ENCODE data around the gene SLC5A1.
"Not testable (repeated sequence)": the region's sequence is repeated elsewhere in the genome, so short reads cannot be mapped to it uniquely, and the experiment has no call there.

Gene SLC5A1

DNA sequence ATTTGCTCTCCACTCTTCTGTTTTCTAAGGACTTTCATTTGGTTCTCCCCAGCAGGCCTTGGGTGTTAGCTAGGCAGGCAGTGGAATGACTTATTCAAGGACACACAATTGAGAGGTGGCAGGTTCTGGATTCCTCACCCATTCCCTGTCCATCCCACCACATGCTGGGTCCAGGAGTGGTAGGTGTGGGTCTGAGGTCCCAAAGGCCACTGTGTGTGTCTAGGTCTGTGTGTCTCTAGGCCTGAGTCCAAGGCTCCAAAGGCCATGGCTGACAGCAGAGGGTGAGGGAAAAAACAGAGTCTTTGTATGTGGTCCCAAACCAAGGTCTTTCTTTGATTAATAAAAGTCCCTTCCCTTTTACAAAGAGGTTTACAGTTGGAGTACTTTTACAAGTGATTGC lies 40.8 kb downstream of the SLC5A1 start:
- DNase-seq (ENCODE audit: low read depth in 2 of 2) = no peak

DNA sequence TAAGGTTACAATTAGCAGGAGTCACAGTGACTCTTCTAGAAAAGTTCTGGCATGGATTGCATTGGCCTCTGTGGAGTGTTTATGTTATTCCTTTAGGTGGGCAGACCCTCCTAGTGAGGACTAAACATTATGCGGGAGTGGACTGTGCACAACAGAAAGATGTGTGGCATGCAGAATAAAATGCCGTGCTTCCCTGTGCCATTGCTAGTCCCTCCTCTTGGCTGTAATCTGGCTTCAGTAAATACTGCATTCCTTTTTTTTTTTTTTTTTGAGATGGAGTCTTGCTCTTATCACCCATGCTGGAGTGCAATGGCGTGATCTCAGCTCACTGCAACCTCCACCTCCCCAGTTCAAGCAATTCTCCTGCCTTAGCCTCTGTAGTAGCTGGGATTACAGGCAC lies 45.0 kb downstream of the SLC5A1 start:
- no peak for DNase-seq (ENCODE audit: low read depth in 2 of 2)

DNA sequence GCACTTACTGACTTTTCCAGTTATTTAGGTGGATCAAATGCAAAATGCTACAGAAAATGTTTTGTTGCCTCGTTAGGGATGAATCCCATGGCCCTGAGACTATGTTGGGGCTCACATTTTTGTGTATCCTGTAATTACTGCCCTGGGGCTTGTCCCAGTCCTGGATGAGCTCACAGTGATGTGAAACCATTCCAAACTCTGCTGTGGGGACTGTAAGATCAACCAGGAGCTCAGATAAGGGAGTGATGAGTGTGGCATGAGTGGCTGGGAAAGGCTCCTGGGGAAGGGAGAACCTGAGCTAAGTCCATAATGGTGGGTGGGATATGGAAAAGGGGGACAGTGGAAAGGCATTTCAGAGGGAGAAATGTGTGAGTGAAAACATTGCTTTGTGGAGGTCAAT lies 54.0 kb downstream of the SLC5A1 start:
- no peak for DNase-seq (ENCODE audit: low read depth in 2 of 2)

DNA sequence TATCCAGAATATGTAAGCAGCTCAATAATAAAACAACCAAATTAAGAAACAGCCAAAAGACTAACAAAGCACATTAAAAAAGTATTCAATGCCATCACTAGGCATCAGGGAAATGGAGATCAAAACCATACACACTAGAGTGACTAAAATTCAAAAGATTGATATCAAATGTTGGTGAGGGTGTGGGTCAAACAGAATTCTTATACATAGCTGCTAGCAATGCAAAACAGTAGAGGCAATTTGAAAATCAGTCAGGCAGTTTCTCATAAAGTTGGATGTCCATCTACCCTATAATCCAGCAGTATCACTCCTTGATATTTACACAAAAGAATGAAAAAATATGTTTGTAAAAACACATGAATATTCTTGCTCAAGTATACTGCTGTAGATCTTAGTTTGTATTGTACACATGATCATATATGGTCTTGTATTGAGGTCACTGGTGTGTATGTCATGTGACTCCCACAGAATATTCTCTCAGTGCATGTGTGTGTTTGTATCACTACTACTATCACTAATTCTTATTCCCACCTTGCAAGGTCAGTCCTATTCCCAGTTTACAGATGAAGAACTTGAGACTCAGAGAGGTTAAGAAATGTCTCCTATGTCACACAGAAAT lies 54.9 kb downstream of the SLC5A1 start:
- no peak for DNase-seq (ENCODE audit: low read depth in 2 of 2)

DNA sequence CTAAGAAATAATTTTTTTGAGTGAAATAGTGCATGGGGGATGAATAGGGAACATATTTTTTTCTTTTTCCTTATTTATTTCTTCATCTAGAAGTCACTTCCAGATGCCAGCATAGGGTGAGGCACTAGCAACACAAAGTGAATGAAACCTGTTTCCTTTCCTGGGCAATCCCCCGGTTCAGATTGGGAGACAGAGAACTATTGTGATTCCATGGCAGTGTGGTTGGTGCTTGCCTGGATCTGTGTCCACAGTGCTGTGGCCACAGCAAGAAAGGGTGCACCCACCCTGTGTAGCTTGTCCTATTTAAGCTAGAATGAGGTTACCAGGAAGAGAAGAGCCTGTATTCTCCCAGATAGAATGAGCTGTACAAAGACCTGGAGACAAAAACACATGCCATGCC lies 57.6 kb downstream of the SLC5A1 start:
- no peak for DNase-seq (ENCODE audit: low read depth in 2 of 2)

DNA sequence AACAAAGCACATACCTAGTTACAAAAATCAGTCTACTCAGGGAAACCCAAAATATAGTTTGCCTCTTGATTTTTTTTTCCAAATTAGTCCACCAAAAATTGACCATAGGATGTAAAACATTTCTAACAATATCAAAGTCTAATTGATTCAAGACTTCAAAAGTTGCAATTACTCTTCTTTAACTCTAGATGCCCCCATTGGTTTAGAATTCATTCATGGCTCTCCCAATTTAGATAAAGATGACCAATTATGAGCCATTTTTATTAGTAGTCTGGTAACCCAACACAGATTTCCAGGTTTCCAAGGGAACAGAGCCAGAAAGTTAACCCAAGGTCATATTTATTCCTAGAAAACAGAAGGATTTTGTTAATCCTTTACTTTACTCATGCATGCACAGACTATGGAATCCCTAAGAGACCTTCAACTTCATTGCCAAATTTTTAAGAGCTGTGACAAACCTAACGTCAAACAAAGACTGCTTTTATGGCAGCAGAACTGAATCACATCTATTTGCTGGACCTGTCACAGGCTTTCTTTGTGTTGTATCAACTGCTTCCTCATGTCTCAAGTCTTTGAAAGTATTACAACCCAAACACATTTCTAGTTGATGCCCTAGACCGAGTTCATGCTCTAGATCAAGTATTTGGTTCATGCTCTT lies 60.7 kb downstream of the SLC5A1 start:
- DNase-seq (ENCODE audit: low read depth in 2 of 2) = no peak

DNA sequence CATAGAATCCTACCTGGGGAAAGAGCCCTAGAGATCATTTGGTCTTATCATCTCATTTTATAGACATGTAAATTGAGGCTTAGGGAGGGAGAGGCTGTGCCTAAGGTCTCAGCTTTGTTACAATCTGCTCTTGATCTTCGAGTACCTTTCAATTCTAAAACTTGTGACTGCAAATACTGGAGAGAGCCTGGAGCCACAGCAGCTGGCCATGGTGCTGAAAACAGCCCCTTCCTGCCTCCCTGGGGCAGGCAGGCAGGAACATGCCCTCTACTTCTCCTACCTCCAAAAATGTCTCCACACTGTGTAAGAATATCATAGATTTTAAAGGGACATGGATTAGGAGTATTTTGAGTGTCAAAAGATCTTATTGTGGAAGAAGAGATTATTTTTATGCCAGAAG lies 63.9 kb downstream of the SLC5A1 start:
- no peak for DNase-seq (ENCODE audit: low read depth in 2 of 2)

DNA sequence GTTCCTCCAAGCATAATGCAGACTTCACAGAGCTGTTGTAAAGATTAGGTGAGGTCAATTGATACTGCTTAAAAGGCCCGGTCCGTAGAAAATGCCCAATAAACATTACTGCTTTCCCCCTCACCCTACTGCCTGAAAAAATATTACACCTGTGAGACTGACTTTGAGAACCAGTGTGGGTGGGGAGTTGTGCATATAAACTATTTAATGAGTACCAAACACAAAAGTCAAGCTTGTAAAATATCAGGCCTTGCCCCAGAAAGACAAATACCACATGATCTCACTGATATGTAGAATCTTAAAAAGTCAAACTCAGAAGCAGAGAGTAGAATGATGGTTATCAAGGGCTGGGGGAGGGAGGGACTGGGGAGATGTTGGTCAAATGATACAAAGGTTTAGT lies 69.3 kb downstream of the SLC5A1 start:
- no peak for DNase-seq (ENCODE audit: low read depth in 2 of 2)

DNA sequence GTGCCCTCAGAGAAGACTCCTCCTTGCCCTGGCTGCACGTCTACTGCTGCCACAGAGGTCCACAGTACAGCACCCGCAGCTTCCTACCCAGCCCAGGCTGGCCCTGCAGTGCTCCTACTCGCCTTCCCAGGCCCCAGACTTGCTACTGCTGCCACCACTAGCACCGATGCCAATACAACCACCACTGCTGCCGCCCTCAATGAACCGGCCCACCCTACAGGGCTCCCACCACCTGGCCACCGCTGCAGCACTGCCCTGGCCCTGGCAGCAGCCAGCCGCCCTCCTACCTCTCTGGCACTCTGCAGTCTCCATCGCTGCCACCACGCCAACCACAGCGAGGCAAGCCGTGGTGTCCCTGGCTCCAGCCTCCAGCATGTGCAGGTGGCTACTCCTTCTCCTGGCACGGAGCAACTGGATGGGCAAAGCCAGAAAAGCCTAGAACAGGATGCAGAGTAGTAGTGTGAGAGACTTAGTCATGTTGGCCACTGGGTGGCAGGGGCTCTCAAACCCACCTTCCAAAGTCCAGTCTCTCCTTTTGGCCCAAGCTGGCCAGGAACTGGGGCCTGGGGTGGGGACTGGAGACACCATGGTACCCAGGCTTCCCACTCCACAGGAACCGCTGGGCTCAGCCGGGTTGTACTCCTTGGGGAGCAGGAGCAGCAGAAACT lies 76.6 kb downstream of the SLC5A1 start:
- no peak for DNase-seq (ENCODE audit: low read depth in 2 of 2)

DNA sequence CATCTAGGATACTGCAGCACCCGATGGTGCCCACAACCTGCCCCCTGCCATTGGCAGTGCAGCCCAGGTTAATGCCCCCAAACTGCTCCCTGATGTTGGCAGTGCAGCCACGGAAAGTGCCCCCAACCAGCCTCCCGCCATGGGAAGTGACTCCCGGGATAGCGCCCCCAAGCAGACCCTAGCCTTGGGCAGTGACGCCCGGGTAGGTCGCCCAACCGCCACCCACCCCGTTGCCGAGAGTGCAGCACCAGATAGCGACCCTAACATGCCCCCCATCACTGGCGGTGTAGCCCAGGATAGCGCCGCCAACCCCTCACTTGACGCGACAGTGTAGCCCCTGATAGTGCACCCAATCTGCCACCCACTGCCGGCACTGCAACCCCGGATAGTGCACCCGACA lies 77.5 kb downstream of the SLC5A1 start:
- no peak for DNase-seq (ENCODE audit: low read depth in 2 of 2)

DNA sequence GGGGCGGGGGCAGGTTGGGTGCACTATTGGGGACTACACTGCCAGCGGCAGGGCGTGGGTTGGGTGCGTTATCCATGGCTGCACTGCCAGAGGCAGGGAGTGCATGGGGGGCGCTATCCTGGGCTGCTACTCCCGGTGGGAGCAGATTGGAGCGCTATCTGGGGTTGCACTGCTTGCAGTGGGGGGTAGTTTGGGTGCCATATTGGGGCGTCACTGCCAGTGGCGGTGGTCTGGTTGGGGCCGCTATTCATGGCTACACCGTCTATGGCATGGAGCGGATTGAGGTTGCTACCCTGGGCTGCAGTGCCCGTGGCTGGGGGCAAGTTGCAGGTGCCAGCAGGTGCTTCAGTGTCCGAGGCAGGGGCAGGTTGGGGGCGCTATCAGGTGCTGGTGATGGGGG lies 79.8 kb downstream of the SLC5A1 start:
- DNase-seq (ENCODE audit: low read depth in 2 of 2) = no peak

DNA sequence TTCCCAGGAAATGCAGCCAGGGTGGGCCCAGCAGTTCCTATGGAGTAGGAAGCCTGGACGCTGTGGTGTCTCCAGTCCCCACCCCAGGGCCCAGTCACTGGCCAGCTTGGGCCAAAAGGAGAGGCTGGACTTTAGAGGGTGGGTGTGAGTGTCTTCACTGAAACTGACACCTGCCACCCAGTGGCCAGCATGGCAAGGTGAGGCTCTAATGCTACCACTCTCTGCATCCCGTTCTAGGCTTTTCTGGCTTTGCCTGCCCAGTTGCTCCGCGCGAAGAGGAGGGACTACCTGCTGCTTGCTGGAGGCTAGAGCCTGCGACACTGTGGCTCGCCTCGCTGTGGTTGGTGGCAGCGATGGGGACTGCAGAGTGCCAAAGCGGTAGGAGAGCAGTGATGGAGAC lies 80.6 kb downstream of the SLC5A1 start:
- no peak for DNase-seq (ENCODE audit: low read depth in 2 of 2)

DNA sequence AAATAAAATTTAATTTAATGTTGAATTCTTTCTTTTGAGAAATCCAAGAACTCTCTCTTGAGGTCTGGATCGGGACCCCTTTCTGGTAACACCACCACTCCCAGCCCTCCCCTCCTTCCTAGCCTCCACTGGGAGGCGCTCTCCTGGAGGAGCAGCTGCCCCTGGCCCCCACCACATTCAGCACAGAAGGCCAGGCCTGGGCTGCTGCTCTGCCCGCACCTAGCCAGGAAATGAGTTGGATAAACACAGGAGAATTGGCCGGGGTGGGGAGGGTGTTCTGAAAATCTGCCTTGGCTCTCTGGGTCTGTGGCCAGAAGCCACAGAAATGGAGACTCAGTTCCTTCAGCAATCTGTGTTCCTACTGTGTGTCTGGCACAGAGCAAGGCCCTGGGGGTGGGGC lies 84.8 kb downstream of the SLC5A1 start:
- DNase-seq (ENCODE audit: low read depth in 2 of 2) = no peak

DNA sequence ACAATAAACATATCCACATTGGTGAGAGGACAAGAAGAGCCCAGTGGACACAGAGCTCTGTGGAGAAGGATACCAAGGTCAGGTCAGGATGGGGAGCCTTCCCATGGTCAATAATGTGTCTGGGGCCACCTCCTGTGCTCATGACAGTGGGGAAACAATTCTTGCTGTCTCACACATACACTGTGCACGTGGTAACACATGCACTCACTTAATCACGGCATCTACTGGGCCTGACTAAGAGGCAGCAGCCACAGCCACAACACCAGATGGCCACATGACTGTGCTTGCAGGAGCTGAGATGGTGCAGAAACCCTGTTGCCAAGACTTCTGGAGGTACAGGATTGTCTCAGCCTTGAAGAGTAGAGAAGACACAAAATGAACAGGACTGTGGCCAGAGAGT lies 87.4 kb downstream of the SLC5A1 start:
- no peak for DNase-seq (ENCODE audit: low read depth in 2 of 2)

DNA sequence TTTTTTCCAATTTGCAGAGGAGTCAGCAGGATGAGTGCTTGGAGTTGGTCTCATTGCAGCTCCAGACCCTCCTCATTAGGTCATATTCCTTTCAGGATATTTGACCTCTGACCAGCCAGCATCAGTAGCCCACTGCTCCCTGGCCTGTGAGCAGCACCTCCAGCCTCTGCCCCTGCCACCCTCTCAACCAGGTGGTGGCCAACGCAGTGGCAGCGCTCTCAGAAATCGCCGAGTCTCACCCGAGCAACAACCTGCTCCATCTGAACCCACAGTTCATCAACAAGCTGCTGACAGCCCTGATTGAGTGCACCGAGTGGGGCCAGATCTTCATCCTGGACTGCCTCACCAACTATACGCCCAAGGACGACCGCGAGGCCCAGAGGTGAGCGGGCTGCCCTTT lies 89.1 kb downstream of the SLC5A1 start:
- no peak for DNase-seq (ENCODE audit: low read depth in 2 of 2)

DNA sequence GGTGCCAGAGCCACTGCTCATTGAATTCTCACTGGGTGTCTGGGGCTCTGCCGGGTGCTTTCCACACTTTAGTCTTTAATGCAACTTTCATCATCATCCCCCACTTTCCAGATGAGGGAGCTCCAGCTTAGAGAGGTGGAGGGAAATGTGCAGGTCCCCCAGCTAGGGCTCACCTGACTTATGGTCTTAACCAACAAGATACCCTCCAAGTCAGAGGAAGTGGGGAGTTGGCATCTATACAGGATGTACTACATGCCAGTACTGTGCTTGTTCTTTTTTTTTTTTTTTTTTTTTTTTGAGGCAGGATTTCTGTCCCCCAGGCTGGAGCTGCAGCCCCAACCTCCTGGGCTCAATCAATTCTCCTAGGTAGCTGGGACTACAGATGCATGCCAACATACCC lies 89.7 kb downstream of the SLC5A1 start:
- no peak for DNase-seq (ENCODE audit: low read depth in 2 of 2)

DNA sequence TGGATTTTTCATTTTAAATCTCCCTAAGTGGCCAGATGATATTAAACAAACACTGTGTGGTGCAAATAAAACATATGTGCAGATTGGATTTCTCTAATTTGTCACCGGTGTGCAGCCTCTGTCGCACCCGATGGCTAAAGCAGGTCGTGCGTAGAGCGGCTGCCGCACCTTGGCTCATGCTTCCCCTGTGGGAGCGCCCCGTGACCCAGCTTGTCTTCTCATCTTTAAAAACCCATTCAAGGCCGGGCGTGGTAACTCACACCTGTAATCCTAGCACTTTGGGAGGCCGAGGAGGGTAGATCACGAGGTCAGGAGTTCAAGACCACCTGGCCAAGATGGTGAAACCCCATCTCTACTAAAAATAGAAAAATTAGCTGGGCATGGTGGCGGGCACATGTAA lies 91.7 kb downstream of the SLC5A1 start:
- not testable (repeated sequence) for DNase-seq (ENCODE audit: low read depth in 2 of 2)

DNA sequence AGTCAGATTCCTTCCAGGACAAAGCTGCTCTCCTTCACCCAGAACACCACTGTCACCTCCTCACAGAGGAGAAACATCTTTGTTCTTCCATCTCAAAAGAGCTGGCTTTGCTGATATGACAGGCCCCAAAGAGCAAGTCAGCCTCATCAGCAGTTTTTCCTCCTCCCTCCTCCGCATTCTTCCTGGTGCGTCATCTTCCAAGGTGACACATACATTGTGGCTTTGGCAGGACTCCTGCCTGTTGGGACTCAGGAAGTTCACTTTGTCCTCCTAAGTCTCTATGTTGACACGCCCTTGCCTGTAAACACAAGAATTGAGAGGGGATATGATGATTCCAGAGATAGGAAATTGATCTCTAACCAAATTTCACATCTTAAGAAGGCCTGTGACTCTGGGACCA lies 92.9 kb downstream of the SLC5A1 start:
- not testable (repeated sequence) for DNase-seq (ENCODE audit: low read depth in 2 of 2)

DNA sequence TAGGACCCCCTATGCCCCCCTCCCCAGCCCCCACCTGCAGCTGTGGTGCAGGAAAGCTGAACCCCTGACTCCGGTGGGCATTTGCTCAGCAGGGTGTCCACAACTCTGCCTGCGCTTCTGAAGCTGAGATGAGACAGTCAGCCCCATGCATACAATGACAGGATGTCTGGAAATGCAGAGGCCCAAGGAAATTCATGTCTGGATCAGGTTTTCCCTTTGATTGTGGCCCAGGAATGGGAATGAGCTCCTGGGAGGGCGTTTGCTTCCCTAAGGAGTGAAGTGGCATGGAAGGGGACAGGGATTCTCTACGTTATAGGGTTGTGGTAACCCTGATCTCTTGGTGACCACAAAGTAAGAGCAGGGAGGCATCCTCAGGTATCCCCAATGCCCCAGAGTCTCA lies 93.8 kb downstream of the SLC5A1 start:
- DNase-seq (ENCODE audit: low read depth in 2 of 2) = not testable (repeated sequence)

DNA sequence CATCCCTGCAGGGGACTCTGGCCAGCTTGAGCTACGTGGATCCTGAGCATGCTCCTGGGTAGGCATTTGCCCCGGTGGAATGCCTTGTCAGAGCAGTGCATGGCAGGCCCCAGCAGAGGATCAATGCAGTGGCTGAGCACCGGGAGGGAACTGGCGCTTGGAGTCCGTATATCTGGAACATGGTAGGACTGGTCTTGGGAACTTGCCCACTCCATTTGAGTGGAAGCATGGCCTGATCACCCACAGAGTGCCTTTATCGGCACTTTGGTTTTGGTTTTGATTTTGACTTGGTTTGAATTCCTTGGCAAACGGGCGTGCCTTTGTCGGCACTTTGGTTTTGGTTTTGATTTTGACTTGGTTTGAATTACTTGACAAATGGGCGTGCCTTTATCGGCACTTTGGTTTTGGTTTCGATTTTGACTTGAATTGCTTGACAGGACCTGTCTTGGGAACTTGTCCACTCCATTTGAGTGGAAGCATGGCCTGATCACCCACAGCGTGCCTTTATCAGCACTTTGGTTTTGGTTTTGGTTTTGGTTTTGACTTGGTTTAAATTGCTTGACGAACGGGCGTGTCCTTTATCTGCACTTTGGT lies 94.8 kb downstream of the SLC5A1 start:
- DNase-seq (ENCODE audit: low read depth in 2 of 2) = not testable (repeated sequence)

DNA sequence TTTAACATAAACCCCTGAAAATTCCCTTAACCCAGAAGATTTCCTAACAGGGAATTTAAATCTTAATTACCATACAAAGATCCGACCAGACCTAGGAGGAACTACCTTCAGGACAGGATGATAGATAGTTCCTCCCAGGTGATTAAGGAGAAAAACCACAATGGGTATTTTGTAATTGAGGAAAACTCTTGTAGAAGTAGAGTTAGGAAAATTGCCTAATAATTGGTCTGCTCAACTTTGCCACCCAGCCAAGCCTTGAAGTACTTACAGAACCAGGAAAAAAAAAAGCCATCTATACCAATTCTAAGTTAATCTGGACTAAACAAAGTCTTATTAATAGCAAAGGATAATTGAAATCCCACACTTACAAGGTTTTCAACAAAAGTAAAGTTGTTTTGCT lies 95.5 kb downstream of the SLC5A1 start:
- not testable (repeated sequence) for DNase-seq (ENCODE audit: low read depth in 2 of 2)

DNA sequence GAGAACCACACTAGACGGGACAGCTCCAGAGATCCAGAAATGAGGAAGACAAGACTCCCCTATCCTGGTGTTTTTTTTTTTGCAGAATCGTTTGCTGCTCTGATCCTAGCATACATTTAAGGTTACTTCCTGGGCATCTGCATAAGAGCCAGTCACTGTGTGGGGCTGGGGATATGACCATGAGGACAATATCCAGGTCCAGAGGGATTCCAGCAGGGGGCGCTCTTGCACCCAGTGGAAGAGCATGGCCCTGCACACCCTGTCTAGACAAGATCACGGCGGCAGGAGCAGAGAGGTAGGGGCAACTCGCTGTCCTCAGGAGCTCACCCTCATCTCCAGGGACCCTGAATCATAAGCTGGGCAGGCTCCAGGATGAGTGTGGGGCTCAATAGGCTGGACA lies 97.6 kb downstream of the SLC5A1 start:
- DNase-seq (ENCODE audit: low read depth in 2 of 2) = not testable (repeated sequence)

DNA sequence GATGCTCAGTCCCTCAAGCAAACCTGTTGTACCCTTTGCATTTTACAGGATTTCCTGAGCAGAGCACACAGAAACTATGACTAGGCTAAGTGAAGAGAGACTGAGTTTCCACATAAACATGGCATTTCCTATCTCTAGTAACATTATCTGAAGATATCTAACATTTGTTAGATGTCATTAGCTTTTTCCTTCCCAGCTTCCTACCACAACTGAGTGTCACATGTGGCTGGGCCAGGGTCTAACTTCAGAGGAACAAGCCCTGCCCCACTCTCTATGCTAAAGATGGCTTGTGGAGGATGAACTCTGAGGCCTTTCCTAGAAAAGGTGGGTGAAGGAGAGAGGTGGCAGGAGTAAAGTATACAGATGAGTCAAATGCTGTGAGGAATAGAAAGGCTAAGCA lies 99.5 kb downstream of the SLC5A1 start:
- no peak for DNase-seq (ENCODE audit: low read depth in 2 of 2)
